ENCODE measurements around the gene TF.
"Not testable (repeated sequence)": the region's sequence is repeated elsewhere in the genome, so short reads cannot be mapped to it uniquely, and the experiment has no call there.

The TF gene

GRCh38 chr3:133745981-133746711, at the start of gene TF:
Gene TF (plus strand): TSS chr3:133746393. CDS start chr3:133746441, 48 bp downstream.
- DNase-seq, result no peak

GRCh38 chr3:133697960-133698359, 48.2 kb upstream of the TF start:
- no peak for DNase-seq

- no peak for DNase-seq
Measured at GRCh38 chr3:133699467-133699866, 46.7 kb upstream of the TF start.

GRCh38 chr3:133699903-133700302, 46.3 kb upstream of the TF start:
- no peak for DNase-seq

- DNase-seq, result no peak
Measured at GRCh38 chr3:133700351-133700750, 45.8 kb upstream of the TF start.

DNA sequence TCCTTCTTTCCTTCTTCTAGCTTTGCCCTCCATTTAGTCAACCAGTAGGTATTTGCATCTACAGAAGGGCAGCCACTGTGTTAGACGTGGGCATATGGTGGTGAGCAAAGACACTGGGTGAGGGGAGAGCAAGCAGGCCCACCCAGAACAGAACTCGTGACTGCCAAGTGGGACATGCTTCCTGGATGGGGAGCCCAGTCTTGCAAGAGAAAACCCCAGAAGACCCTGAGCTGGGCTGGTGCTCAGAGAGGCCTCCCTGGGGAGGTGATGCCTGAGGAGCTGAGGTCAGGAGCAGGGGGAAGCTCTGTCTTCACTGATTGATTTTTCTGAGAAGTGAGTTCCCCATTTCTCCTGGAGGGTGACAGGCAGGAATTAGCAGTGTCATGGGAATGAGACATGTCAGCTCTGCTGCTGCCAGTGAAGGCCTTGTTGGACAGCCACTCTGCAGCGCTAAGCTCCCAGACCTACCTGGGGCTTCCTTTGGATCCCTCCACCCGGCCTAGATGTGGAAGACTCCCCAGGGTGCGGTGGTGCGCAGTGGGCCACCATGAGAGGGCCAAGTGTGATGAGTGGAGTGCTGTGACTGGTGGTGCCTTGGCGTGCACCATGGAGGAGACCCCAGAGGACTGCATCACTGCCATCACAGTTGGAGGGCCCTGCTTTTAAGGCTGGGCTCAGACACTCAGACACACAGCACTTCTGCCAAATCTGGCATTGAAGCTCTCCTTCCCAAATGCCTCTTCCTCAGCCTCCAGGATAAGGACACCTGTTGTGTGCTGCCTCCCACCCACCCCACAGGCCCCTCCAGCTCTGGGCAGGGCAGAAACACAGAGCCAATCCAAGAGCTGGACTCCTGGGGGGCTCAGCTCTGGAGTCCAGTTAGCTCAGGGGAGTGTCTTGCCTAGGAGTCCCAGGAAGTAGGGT, 44.5 kb upstream of the TF start:
- DNase-seq, result no peak

DNA sequence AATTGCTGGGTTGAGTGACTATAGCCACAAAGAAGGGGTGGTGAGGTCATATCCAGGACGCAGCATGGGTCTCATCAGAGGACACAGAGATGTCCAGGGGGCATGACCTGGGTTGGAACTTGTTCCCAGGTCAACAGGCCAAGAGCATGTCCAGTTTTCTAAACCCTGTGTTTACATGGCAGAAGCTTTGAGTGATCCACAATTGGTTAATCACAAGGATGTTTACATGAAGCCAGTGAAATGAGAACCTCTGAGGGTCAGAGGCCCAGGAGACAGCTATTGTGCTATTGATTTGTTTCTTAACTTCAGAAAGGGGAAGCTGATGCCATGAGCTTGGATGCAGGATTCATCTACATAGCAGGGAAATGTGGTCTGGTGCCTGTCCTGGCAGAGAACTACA, 42.3 kb upstream of the TF start:
- DNase-seq, result no peak

DNA sequence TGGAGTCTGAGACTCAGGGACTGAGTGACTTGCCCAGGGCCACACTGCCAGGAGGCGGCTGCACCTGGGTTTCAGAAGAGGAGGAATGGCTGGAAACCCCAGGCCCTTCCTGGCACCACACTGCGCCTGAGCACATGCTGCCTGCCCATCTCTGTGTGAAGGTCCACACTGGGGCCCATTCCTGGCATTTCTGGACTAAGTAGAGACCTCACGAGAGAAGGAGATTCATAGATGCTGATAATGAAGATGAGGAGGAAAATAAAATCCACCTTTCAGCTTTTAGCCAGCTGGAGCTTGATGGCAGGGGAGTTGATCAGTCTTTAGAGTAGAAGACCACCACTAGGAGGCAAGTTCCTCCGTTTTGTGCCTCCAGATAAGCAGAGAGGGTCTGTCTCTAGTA, 40.2 kb upstream of the TF start:
- no peak for DNase-seq

- DNase-seq, result no peak
Measured at GRCh38 chr3:133709139-133709750, 36.9 kb upstream of the TF start.

DNA sequence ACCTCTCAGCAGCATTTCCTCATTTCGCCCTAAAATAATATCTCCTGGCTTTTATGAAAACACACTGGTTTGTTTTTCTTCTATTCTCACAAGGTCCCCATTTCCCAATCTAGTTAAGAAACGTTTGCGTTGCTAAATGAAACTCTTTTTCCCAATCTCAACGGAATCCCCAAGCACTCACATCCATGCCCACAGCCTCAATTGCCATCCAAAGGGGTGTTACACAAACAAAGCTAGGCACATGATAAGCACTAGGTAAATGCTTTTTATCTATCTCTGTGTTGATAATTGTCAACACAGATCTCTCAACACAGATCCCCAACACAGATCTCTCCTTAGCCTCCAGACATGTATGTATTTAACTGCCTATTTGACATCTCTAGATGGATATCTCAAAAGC, 35.2 kb upstream of the TF start:
- no peak for DNase-seq

DNA sequence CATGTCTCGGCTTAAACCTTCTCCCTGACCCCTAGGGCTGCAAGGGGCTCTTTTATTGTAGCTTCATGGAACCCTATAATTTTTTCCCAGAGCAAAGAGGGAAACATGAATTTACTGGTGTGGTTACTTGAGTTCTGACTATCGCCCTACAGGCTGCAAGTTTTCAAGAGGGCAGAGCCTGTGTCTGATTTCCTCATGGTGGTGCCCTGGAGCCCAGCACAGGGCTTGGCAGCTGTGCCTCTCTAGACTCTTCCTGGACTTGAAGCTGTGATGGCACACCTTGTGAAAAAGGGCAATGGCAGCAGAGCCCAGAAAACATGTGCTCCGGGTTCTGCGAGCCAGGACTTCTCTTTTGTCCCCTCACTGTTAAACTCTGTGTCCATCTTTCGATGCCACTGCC, 34.2 kb upstream of the TF start:
- no peak for DNase-seq

DNA sequence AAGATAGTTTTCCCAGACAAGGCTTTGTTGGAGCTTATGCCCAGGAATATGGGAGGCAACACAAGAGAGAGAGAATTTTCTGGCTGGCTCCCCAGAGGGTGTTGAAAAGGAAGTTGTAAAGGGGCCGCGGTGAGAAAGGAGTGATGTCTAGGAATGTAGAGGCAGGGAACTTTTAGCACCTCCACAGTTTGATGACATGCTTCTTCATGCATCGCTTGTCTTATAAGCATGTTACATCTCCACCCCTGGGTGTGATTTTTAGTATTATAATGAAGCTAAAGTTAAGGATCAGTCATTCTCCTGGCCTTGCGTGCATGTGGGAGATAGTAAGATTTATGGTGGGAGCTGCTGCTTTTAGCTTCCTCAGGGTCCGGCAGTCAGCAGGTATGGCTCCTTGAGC, 32.8 kb upstream of the TF start:
- no peak for DNase-seq

DNA sequence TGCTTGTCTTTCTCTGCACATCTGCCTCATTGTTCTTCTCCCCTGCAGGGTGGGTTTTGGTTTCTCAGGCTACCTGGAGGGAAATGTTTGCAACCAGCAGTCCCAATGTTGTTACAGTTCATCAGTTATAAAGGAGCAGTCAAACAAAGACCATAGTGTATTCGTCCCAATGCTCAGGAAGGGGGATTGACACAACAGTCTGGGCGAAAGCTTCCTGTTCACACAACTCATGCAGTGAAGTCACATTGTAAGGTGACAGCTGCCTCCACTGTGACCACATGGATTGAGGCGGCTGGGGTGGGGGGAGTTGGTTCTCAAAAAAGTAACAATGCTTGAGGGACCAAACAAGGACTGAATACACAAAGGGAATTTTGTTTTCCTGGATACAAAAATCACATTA, 28.8 kb upstream of the TF start:
- DNase-seq, result no peak

- no peak for DNase-seq
Measured at GRCh38 chr3:133722935-133723334, 23.3 kb upstream of the TF start.

DNA sequence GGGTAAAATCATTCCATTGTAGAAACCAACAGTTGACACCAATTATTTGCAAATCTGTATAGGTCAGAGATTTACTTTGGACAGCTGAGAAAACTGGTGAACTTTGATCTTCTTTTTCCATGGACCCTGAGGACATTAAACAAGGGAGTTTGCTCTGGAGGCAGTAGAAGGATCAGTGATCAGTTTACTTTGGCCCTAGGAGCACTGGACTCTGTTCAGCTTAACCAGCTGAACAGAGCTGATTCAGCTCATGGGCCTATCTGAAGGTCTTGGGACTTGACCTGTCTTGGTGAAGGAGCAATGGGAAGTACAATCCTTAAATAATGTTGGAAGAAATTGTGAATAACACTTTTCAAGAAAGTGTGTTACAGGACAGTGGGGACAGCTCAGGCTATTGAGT, 15.2 kb upstream of the TF start:
- DNase-seq, result no peak

GRCh38 chr3:133732231-133732630, 14.0 kb upstream of the TF start:
- not testable (repeated sequence) for DNase-seq

GRCh38 chr3:133733226-133733625, 13.0 kb upstream of the TF start:
- no peak for DNase-seq

GRCh38 chr3:133734305-133734704, 11.9 kb upstream of the TF start:
- DNase-seq, result no peak

DNA sequence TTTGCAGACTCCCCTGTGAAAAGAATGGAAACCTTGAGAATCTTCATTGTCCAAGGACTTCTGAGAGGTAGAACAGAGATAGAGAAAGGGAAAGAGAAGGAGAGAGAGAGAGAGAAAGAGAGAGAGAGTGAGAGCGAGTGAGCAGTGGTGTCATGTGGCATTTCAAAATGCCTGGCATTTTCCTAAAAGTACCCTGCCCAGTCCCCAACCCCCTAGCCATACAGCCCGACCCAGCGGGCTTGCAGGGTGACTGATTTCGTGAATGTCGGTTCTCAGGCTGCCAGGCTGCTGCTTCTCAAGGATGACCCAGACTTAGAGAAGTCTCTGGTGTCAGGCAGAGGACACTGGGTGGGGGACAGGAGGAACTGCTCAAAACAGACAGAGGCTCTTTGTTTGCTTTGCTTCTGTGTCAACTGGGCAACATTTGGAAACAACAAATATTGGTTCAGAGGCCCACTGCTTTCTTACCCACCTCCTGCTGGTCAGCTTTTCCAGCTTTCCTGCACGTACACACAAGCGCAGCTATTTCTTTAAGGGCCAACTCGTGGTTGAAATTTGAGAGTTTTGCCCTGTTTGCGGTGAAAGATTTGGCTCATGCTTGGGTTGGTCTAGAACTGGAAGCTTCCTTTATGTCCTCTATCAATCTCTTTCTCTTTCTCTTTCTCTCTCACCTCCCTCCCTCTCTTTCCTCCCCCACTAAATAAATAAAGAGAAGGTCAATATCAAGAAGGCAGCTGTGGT, 3.7 kb upstream of the TF start:
- DNase-seq, result no peak

GRCh38 chr3:133744241-133744640, 2.0 kb upstream of the TF start:
- no peak for DNase-seq

DNA sequence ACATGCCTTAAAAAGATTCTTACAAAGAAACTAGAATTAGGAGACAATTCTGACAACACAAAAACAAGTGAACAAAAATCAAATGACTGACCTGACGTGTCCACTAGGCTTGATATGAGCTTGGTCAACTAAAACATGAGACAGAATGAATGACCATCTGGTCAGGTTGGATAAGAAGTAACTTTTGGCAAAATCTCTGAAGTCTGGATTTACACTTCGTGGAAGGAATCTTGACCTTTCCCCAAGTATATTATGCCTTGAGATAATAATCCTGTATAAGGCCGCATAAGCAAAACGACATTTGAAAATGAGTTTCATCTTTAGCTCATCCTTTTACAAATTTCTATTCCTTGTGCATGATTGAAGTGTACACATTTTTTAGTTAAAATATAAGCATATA, 1.1 kb upstream of the TF start:
- DNase-seq, result no peak

DNA sequence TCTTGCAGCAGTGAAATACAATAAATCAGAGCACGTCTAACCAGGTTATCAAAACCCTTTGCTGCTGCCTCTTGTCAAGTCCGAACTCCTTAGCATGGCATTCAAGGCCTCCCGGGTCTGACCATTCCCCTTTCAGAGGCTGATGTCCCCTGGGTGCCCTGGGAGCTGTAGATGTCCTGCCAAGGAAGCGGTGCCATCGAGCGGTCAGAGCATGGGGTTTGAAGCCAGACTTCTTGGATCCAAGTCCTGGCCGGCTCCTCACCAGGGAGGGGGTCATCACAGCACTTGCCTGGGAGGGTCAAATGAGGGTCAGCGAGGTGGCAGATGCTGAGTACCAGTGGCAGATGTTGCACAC, 496 bp downstream of the TF start:
- DNase-seq, result no peak

GRCh38 chr3:133747373-133747772, 1.2 kb downstream of the TF start:
- no peak for DNase-seq
